ENCODE measurements around the gene TMEM98.
"Not testable (repeated sequence)": the region's sequence is repeated elsewhere in the genome, so short reads cannot be mapped to it uniquely, and the experiment has no call there.

Gene TMEM98

GRCh38 chr17:32947736-32948135, 19.8 kb downstream of the TMEM98 start:
- TF ChIP-seq PPARA (CRISPR knock-in tag; IDR thresholded peaks at IDR 0.05; ENCODE audit: borderline replicate concordance) = no peak
- TF ChIP-seq CSDC2 (CRISPR knock-in tag; IDR thresholded peaks at IDR 0.05) = no peak
- no peak for TF ChIP-seq ARNTL (CRISPR knock-in tag; IDR thresholded peaks at IDR 0.05; ENCODE audit: borderline replicate concordance, low read depth)
- no peak for TF ChIP-seq ZNF8 (CRISPR knock-in tag; IDR thresholded peaks at IDR 0.05)
- no peak for TF ChIP-seq TSHZ2 (CRISPR knock-in tag; IDR thresholded peaks at IDR 0.05)
- TF ChIP-seq CSRNP3 (CRISPR knock-in tag; IDR thresholded peaks at IDR 0.05) = no peak
- TF ChIP-seq ISL1 (CRISPR knock-in tag; IDR thresholded peaks at IDR 0.05) = no peak
- no peak for TF ChIP-seq ZNF565 (CRISPR knock-in tag; conservative IDR thresholded peaks at IDR 0.05; ENCODE audit: low read depth)
- no peak for TF ChIP-seq ZC3H10 (CRISPR knock-in tag; IDR thresholded peaks at IDR 0.05)
- TF ChIP-seq TCF4 (CRISPR knock-in tag; IDR thresholded peaks at IDR 0.05; ENCODE audit: borderline replicate concordance) = no peak
- ATAC-seq = no peak

GRCh38 chr17:32949181-32949580, 21.2 kb downstream of the TMEM98 start:
- no peak for ATAC-seq
- TF ChIP-seq ARNTL (CRISPR knock-in tag; IDR thresholded peaks at IDR 0.05; ENCODE audit: borderline replicate concordance, low read depth) (no peak), ZC3H10 (CRISPR knock-in tag; IDR thresholded peaks at IDR 0.05) (no peak), TCF4 (CRISPR knock-in tag; IDR thresholded peaks at IDR 0.05; ENCODE audit: borderline replicate concordance) (no peak), CSRNP3 (CRISPR knock-in tag; IDR thresholded peaks at IDR 0.05) (no peak), POU6F1 (CRISPR knock-in tag; IDR thresholded peaks at IDR 0.05; ENCODE audit: borderline replicate concordance, low read depth) (no peak), RARB (CRISPR knock-in tag; IDR thresholded peaks at IDR 0.05) (no peak), GLIS3 (CRISPR knock-in tag; IDR thresholded peaks at IDR 0.05) (no peak), ESRRG (CRISPR knock-in tag; IDR thresholded peaks at IDR 0.05) (no peak), PPARA (CRISPR knock-in tag; IDR thresholded peaks at IDR 0.05; ENCODE audit: borderline replicate concordance) (no peak), ZNF8 (CRISPR knock-in tag; IDR thresholded peaks at IDR 0.05) (no peak), ZNF565 (CRISPR knock-in tag; conservative IDR thresholded peaks at IDR 0.05; ENCODE audit: low read depth) (no peak), OSR1 (CRISPR knock-in tag; IDR thresholded peaks at IDR 0.05) (no peak), SNAI2 (CRISPR knock-in tag; IDR thresholded peaks at IDR 0.05) (no peak), TOX (CRISPR knock-in tag; IDR thresholded peaks at IDR 0.05; ENCODE audit: borderline replicate concordance) (no peak), ISL1 (CRISPR knock-in tag; IDR thresholded peaks at IDR 0.05) (no peak), ZNF70 (CRISPR knock-in tag; IDR thresholded peaks at IDR 0.05) (no peak)

GRCh38 chr17:32952491-32952890, 24.5 kb downstream of the TMEM98 start:
- ATAC-seq = not testable (repeated sequence)

GRCh38 chr17:32953045-32953444, 25.1 kb downstream of the TMEM98 start:
- TF ChIP-seq ZNF70 (CRISPR knock-in tag; IDR thresholded peaks at IDR 0.05) (no peak), ARNTL (CRISPR knock-in tag; IDR thresholded peaks at IDR 0.05; ENCODE audit: borderline replicate concordance, low read depth) (no peak), RARB (CRISPR knock-in tag; IDR thresholded peaks at IDR 0.05) (no peak), PPARA (CRISPR knock-in tag; IDR thresholded peaks at IDR 0.05; ENCODE audit: borderline replicate concordance) (no peak), ZFP3 (CRISPR knock-in tag; IDR thresholded peaks at IDR 0.05) (no peak), CREB5 (CRISPR knock-in tag; IDR thresholded peaks at IDR 0.05; ENCODE audit: low read depth) (no peak), ZNF565 (CRISPR knock-in tag; conservative IDR thresholded peaks at IDR 0.05; ENCODE audit: low read depth) (no peak), ESRRG (CRISPR knock-in tag; IDR thresholded peaks at IDR 0.05) (no peak), POU6F1 (CRISPR knock-in tag; IDR thresholded peaks at IDR 0.05; ENCODE audit: borderline replicate concordance, low read depth) (no peak), ISL1 (CRISPR knock-in tag; IDR thresholded peaks at IDR 0.05) (no peak), TSHZ2 (CRISPR knock-in tag; IDR thresholded peaks at IDR 0.05) (no peak), SNAI2 (CRISPR knock-in tag; IDR thresholded peaks at IDR 0.05) (no peak)
- no peak for ATAC-seq

Data from SK-N-SH treated with all-trans-retinoic acid at 6 μM for 48 hours (cell line).